HUES6 (cell line): ENCODE measurements around the gene TDRD10.

Source experiments
- H3K27ac ChIP-seq: 2 replicates; pipeline ENCODE4 v1.7.0; 2013; ENCODE audit warnings: low read depth, mild to moderate bottlenecking, low read length, inconsistent platforms
- H3K27me3 ChIP-seq: 2 replicates; pipeline ENCODE4 v1.6.1; 2013; ENCODE audit warnings: low read length; ENCODE audit not compliant: control insufficient read depth, insufficient read depth
- H3K36me3 ChIP-seq: 2 replicates; pipeline ENCODE4 v1.6.1; 2013; ENCODE audit warnings: low read length; ENCODE audit not compliant: control insufficient read depth, insufficient read depth
- H3K4me1 ChIP-seq: 2 replicates; pipeline ENCODE4 v1.6.1; 2013; ENCODE audit warnings: low read length; ENCODE audit not compliant: control insufficient read depth, insufficient read depth
- H3K4me3 ChIP-seq: 2 replicates; pipeline ENCODE4 v1.5.1; 2013; ENCODE audit warnings: low read depth, low read length
- H3K9ac ChIP-seq: one replicate; pipeline ENCODE4 v1.6.1; 2013; ENCODE audit warnings: mild to moderate bottlenecking, low read length
- H3K9me3 ChIP-seq: 2 replicates; pipeline ENCODE4 v1.6.1; 2013; ENCODE audit warnings: low read depth, low read length; ENCODE audit not compliant: control insufficient read depth, insufficient read depth

The TDRD10 gene

DNA sequence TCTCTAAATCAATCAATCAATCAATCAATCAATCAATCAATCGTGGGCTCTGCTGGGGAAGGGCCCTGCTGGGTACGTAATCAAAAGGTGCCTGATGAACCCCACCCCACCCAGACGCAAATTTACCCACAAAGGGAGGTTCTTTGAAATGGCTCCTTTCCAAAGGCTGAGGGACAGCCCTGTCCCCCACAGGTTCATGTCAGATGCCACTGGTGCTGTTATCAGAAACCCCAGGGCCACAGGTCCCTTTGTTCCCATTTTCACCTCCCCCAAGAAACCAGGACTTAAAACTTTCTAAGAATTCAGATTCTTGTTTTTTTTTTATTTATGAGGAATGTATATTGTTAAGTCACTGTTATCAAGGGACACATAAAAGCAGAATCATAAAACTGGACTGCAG is 79.7 kb downstream of the TDRD10 start:
- Histone ChIP-seq H3K27me3 (no peaks in the 10 kb centered on the region), H3K4me3 (no peak overlapping the region), H3K36me3 (peaks cover 98% of the 10 kb centered on the region), H3K9ac (no peak overlapping the region), H3K9me3 (no peaks in the 10 kb centered on the region), H3K4me1 (no peaks in the 10 kb centered on the region), H3K27ac (no peak overlapping the region)

DNA sequence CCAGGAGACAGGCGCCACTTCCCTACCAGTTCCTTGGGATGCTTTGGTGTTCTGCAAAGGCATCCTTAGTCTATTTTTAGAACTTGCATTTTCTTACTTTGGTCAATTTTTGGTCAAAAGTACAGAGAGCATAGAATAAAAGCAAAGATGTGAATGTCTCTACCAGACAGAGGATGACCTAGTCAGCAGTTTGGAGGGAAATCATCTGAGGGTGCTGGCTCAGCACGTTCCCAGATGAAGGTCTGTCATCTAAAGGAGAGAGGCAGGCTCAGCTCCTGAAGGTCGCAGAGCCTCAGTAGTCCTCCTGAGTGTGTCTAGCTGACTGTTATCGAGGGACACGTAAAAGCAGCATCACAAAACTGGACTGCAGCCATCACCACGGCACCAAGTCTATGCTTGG is 80.9 kb downstream of the TDRD10 start:
- Histone ChIP-seq H3K9ac (no peak overlapping the region), H3K4me1 (no peaks in the 10 kb centered on the region), H3K27ac (no peak overlapping the region), H3K4me3 (no peak overlapping the region), H3K36me3 (peaks cover 99% of the 10 kb centered on the region), H3K27me3 (no peaks in the 10 kb centered on the region), H3K9me3 (no peaks in the 10 kb centered on the region)

DNA sequence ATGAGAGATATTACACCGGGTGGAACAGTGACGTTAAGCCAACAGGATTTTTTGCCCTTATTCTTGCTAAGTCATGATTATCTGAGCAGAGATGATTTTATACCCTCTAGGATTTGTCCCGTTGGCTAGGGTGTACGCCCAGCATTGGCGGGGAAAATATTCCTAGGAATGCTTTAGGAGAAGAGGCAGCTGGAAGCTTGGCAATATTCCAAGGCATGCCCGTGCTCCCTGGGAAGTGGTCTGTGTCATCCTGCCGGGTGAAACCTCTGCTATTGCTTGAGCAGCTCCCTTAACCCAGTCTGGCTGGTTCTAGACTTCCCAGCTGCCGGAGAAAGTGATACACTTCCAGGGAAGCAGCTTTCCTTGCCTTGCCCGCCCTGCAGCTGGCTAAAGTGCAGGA is 81.8 kb downstream of the TDRD10 start:
- H3K27ac ChIP-seq: no peak overlapping the region
- H3K9ac ChIP-seq: no peak overlapping the region
- H3K36me3 ChIP-seq: peaks cover 99% of the 10 kb centered on the region
- no peaks in the 10 kb centered on the region for H3K4me1 ChIP-seq
- H3K9me3 ChIP-seq: no peaks in the 10 kb centered on the region
- H3K27me3 ChIP-seq: no peaks in the 10 kb centered on the region
- H3K4me3 ChIP-seq: no peak overlapping the region

DNA sequence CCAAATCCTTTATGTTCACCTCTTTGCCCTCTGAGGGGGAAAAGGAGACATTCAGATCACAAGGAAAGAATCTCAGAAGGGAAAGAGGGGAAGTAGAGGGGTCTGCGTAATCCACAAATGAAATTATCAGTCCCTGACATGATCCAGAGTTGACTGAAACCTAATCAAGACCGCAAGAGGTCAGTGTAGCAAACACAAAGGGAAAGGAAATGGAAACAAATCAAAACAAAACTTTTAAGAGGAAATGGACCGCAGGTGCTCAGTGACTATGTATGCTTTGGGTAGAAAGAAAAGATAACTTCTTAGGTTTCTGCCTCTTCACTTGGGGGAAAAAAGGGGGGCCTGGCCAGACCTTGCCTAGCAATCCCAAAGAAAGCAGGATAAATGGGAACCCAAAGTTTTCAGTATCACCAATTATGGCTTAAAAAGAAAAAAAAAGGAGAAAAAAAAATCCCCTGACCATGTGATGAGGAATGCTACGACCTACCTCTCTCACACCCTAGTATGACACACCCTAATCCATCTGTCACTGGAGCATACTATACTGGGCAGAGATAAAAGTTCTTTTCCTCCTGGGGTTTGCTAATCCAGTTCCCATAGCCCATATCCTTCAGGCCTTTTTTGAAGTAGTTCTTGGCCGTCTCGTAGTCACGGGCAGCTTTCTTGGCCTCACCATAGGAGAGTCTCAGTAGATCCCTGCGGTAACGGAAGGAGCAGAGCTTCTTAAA is 82.4 kb downstream of the TDRD10 start:
- Histone ChIP-seq H3K4me3 (no peak overlapping the region), H3K9me3 (no peaks in the 10 kb centered on the region), H3K27ac (no peak overlapping the region), H3K4me1 (no peaks in the 10 kb centered on the region), H3K36me3 (peaks cover 99% of the 10 kb centered on the region), H3K27me3 (no peaks in the 10 kb centered on the region), H3K9ac (no peak overlapping the region)

DNA sequence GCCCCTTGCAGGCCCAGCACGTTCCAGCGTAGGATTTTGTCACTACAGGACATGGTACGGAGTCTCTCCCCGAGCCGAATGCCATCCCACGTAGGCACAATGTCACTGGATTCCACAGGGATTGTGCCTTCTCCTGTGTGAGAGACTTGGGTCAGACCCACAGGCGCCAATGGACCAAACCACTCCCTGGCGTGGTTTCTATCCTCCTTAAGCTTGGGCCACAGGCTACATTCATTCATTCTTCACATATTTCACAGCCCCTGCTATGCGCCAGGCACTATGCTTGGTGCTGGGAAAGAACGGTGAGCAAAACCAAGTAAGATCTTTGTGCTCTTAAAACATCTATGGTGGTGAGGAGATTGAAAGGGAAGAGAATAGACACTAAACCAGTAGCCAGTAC is 84.2 kb downstream of the TDRD10 start:
- H3K9me3 ChIP-seq: no peaks in the 10 kb centered on the region
- peaks cover 99% of the 10 kb centered on the region for H3K36me3 ChIP-seq

DNA sequence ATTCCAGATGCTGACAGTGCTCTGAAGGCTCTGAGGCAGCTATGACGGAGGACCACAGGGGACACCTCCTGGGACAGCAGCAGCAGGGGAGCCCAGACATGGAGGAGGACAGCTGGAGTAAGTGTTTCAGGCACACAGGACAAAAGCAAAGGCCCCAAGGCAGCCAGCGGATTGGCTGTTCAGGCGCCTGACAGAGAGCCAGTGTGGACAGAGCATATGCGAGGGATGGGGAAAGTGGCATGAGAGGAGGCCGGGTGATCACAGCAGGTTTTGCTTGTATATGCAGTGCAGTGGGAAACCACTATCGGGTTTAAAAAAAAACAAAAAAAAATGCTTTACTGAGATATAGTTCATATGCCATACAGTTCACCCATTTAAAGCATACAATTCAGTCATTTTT is 84.6 kb downstream of the TDRD10 start:
- Histone ChIP-seq H3K27ac (no peak overlapping the region), H3K9me3 (no peaks in the 10 kb centered on the region)

More for the DNA sequence above, 84.2 kb downstream of the TDRD10 start:
- Histone ChIP-seq H3K27ac (no peak overlapping the region), H3K4me3 (no peak overlapping the region), H3K4me1 (no peaks in the 10 kb centered on the region), H3K9ac (no peak overlapping the region), H3K27me3 (no peaks in the 10 kb centered on the region)

DNA sequence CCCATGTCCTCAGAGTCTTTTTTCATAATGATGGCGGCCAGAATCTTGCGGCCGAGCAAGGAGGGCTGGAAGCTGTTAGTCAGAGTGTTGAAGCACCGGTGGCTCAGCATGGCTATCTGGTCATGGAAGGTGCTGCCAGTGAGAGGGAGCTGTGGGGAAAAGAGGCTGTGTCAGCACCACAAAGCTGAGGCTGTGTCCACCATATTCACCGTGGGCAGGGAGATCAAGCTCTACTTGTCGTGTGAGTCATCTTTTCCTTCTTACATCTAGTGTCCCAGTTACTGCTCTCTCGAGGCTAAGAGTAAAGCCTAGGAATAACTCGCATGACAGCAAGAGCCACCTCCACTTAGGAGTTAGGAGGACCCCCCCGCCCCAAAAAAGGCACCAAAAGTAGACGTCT is 87.8 kb downstream of the TDRD10 start:
- Histone ChIP-seq H3K9me3 (no peaks in the 10 kb centered on the region), H3K4me3 (no peak overlapping the region), H3K27me3 (no peaks in the 10 kb centered on the region), H3K27ac (no peak overlapping the region), H3K4me1 (no peaks in the 10 kb centered on the region), H3K9ac (no peak overlapping the region), H3K36me3 (peaks cover 98% of the 10 kb centered on the region)

More for the DNA sequence above, 84.6 kb downstream of the TDRD10 start:
- Histone ChIP-seq H3K27me3 (no peaks in the 10 kb centered on the region), H3K4me3 (no peak overlapping the region), H3K4me1 (no peaks in the 10 kb centered on the region), H3K36me3 (peaks cover 100% of the 10 kb centered on the region), H3K9ac (no peak overlapping the region)

DNA sequence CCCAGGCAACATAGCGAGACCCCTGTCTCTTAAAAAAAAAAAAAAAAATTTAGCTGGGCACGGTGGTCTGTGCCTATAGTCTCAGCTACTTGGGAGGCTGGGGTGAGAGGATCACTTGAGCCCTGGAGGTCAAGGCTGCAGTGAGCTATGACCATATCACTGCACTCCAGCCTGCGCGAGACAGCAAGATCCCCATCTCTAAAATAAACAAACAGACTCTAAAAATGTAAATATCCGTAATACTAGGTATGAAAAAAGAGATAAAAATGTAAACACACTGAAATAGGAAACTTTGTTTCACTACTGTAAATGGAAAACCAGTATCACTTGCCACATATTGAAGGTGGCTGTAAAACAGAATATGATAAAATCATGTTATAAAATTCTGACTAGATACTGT is 88.7 kb downstream of the TDRD10 start:
- H3K27me3 ChIP-seq: no peaks in the 10 kb centered on the region
- H3K4me3 ChIP-seq: no peak overlapping the region
- no peak overlapping the region for H3K27ac ChIP-seq
- H3K4me1 ChIP-seq: no peaks in the 10 kb centered on the region
- H3K9me3 ChIP-seq: no peaks in the 10 kb centered on the region
- H3K36me3 ChIP-seq: peaks cover 97% of the 10 kb centered on the region
- H3K9ac ChIP-seq: no peak overlapping the region

DNA sequence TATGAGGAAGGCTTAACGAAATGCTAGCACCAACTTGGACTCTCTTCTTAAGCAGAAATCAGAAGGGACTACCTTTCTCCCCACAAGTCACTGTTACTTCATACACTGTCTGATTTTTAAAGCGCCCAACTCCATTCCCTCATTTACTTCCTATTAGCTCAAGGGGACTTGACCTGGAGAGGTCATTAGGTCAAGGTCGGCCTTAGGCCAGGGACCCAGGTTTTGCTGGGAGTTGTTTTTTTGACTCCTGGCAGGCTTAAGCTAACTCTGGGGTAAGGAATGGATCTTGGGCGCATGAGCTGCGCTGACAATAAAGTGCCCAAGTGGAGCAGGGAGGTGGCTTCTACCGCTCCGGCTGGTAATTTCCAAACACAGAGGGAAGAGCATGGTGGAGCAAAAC is 89.2 kb downstream of the TDRD10 start:
- H3K36me3 ChIP-seq: peaks cover 97% of the 10 kb centered on the region
- no peak overlapping the region for H3K27ac ChIP-seq
- no peaks in the 10 kb centered on the region for H3K4me1 ChIP-seq
- no peaks in the 10 kb centered on the region for H3K27me3 ChIP-seq
- no peaks in the 10 kb centered on the region for H3K9me3 ChIP-seq
- no peak overlapping the region for H3K9ac ChIP-seq
- H3K4me3 ChIP-seq: no peak overlapping the region

DNA sequence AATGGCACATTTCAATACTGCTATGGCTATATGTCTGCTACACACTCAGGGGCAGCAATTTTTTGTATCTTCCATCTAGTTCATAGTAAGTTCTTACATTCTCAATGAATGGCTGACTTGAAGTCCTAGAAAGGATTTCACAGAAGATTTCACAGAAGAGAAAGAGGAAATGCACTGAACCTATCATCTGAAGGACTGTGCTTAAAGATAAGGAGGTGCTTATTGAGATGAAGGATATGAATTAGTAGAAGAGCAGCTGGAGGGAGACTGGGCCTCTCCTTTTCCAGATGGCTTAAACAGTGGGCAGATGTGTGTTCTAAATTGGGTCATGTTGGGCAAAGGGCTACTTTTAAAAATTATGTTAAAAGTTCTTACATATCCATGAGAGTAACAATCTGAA is 91.4 kb downstream of the TDRD10 start:
- Histone ChIP-seq H3K27ac (no peak overlapping the region), H3K36me3 (peaks cover 97% of the 10 kb centered on the region), H3K4me3 (no peak overlapping the region), H3K9me3 (no peaks in the 10 kb centered on the region), H3K4me1 (no peaks in the 10 kb centered on the region), H3K27me3 (no peaks in the 10 kb centered on the region), H3K9ac (no peak overlapping the region)

DNA sequence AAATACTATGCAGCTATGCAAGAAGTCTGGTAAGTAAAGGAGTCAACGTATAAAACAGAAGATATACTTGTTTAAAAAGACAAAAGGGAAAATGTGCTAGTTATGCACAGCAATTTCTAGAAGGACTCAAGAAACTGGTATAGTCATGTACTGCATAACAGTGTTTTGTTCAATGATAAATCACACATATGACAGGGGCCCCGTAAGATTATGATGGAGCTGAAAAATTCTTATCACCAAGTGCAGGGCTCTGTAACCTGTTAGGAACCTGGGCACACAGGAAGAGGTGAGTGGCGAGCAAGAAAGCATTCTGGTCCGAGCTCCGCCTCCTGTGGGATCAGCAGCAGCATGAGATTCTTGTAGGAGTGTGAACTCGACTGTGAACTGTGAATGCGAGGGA is 92.8 kb downstream of the TDRD10 start:
- H3K36me3 ChIP-seq: peaks cover 97% of the 10 kb centered on the region
- no peaks in the 10 kb centered on the region for H3K4me1 ChIP-seq

More for the DNA sequence above, 92.8 kb downstream of the TDRD10 start:
- Histone ChIP-seq H3K9ac (no peak overlapping the region), H3K9me3 (no peaks in the 10 kb centered on the region), H3K27me3 (no peaks in the 10 kb centered on the region), H3K4me3 (no peak overlapping the region), H3K27ac (no peak overlapping the region)
